Measurements from ENCODE around the gene IL6R. TPM values are rescaled to one million over a fixed set of nuclear protein-coding genes. Genes with fewer than 3 reads are reported as not detected.

IL6R gene
- polyA plus RNA-seq, 5 donors, result 3.9 to 5.7 (median 5.2) TPM

DNA sequence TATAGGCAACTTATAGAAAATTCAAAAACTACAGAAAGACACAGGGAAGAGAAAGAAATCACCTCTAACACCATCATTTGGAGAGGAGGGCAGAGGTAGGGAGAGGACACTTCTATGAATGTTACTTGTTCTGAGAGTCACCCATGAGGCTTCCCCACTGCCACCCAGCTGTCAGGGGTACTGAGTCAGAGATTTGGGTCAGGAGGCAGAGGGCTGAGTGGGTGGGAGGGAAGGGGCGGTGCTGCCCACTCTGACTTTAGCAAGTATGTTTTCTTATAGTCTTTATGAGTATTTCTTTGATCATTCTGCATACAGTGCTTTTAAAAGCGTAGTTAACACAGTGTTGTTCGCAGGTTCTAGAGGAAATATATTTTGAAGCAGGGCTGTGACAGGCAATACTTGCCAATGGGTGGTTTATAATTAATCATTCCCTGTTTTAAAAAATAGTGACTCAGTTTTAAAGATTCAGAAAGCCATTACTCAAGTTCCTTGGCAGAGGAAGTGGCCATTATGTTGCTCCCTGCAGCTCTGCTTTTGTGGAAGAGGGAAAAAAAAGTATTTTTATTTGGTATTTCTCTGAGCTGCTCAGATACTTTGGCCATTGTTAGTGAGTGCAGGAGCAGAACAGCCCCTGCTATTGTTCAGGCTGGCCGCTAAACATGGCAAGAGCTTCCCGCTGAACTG, 18.3 kb downstream of the IL6R start:
- no peak for DNase-seq

DNA sequence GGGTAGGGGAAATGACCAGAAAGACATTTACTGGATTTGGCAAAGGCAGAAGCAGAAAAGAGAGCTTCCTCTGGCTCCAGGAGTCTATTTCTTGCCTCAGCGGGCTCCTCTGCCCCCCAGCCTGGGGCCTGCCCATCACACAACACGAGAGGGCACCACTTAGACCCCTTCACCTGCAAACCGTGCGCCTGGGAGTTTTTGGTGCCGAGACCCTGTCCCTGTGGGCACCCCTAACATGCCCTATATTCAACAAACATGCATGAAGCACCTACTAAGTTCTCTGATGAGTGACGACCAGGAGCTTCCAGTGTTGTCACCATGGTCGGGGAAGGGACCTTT, 18.8 kb downstream of the IL6R start:
- DNase-seq, result no peak

- DNase-seq, result no peak
These were observed 20.0 kb downstream of the IL6R start for GRCh38 chr1:154425172-154425571.

DNA sequence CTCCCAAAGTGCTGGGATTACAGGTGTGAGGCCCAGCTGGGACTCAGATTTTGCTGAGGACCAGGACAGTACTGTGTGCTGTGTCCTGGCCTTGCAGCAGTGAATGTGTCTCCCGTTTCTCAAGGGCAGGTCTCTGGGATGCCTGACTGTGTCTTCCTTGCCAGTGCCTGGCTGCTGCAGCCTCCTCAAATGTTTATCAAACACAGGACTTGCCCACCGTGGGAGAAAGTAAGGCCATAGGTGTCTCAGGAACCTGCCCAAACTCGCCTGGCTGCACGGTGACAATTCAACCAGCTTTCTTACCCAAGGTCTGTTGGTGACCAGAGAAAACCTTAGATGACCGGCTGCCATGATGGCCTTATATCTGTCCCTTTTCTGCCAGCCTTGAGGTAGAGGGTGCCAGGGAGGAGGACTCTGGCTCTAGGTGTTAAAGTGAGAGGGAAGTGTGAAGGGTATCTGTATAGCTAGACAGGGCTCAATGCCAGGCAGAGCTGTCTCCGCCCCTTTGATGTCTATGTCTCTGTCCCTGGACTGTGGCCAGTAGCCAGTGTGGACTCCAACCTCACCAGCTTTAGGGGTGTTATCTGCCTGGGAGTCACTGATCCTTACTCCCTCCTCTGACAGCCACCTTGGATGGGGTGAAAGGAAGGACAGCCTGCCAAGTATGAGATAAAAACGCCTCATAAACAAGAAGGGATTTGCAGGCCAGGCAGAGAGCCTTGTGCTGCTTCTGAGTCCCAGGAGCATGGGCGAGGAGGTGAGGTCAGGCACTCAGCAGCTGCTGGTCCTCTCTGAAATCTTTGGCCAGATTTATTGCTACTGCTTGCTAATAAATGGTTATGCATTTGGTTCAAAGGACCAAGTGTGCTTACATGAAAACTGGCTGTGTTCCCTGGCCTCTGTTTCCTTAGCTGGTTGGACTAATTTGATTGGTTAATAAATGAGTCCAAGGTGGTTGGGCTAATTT, 22.3 kb downstream of the IL6R start:
- DNase-seq, result no peak

DNA sequence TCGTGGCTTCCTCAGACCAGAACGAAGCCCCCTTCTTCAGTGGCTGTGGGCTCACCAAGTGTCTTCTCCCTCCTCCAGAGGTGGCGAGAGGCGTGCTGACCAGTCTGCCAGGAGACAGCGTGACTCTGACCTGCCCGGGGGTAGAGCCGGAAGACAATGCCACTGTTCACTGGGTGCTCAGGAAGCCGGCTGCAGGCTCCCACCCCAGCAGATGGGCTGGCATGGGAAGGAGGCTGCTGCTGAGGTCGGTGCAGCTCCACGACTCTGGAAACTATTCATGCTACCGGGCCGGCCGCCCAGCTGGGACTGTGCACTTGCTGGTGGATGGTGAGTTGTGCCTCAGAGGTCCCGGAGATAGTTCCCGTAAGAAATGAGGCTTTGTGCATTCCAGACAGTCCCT, 24.0 kb downstream of the IL6R start:
- no peak for DNase-seq

GRCh38 chr1:154429841-154430611, 24.9 kb downstream of the IL6R start:
- no peak for DNase-seq

DNA sequence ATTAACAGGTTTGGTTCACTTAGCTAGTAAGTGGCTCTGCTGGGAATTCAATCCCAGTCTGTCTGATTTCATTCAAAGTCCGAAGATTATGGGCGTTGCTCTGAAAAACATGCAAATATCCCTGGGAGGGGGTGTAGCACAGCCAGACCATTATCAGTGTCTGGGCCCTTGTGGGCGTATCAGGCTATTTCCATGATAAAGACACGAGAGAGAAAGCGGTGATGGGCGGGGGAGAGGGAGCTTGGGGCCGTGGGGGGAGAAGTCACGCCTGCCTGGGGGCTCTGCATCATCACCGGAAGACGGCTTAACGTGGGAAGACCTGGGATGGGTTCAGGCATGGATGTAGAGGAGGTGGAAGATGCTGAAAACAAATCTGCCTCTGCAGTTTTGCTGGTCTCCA, 25.8 kb downstream of the IL6R start:
- no peak for DNase-seq

GRCh38 chr1:154431586-154432373, 26.6 kb downstream of the IL6R start:
- no peak for DNase-seq

- no peak for DNase-seq
These were observed 28.1 kb downstream of the IL6R start for GRCh38 chr1:154433161-154433764.

GRCh38 chr1:154434346-154435085, 29.4 kb downstream of the IL6R start:
- DNase-seq, result peak; percentile 43 to 58

DNA sequence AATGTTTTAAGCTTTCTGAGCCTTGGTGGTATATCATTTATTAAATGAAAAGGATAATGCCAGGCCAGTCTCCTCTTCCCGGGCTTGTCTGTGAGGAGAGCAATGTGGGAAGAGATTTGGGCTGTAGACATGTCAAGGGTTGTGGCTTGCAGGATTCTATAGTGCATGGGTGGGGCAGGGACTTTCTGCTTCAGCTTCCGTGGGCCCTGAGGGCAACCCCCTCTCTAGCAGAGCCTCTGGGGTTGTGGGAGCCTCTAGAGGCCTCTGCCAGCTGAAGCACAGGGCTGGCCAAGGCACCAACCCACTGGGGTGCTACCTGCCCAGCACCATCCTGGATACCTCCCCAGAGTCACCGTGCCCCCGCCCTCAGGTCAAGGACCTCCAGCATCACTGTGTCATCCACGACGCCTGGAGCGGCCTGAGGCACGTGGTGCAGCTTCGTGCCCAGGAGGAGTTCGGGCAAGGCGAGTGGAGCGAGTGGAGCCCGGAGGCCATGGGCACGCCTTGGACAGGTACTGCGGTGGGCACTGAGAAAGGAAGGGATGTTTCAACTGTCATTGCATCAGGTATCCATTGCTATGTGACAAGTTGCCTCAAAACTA, 30.6 kb downstream of the IL6R start:
- no peak for DNase-seq

- no peak for DNase-seq
These were observed 31.3 kb downstream of the IL6R start for GRCh38 chr1:154436433-154436832.

- no peak for DNase-seq
These were observed 35.1 kb downstream of the IL6R start for GRCh38 chr1:154440036-154440804.

DNA sequence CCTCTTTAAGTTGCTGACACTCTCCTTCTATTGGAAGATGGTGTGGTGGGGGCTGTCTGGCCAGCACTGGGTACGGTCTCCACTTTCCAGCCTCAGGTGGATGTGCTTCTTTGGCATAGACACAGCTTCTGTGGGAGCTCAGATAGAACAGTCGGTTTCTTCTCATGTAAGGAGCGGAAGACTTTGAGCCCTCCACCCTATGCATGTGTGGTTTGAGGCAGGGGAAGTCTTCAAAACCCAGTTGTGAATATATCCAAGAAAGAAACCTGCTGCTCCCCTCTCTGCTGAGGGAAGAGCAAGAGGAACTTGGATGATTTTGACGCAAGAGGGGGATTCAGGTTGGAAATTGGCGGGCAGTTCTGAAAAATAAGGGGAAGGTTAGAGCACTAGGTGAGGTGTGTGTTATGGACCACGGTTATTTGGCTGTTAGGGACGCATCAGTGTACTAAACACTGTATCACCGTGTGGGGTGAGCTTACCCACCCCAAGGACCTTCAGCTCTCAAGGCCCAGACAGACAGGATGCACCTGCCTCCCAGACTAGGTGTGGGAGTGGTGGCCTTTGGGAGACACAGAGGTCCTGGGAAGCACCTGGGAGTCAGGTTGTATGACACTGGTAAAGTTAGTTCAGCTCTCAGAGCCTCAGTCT, 36.2 kb downstream of the IL6R start:
- no peak for DNase-seq

GRCh38 chr1:154442006-154442740, 37.0 kb downstream of the IL6R start:
- no peak for DNase-seq

- no peak for DNase-seq
These were observed 38.3 kb downstream of the IL6R start for GRCh38 chr1:154443274-154444013.

- no peak for DNase-seq
These were observed 39.9 kb downstream of the IL6R start for GRCh38 chr1:154445040-154445472.
